Epithelial cell of proximal tubule (primary cell): ENCODE data around the gene OLAH. TPM values are rescaled to one million over a fixed set of nuclear protein-coding genes. Genes with fewer than 3 reads are reported as not detected.

ENCODE experiments used
- DNase-seq: peaks from one replicate; pipeline ENCODE4 v3.0.0-alpha.2; 2011; ENCODE audit warnings: low read depth
- H3K4me3 ChIP-seq: 2 replicates; pipeline ENCODE4 v1.5.1; 2011; ENCODE audit warnings: low read depth, mild to moderate bottlenecking, low read length
- CTCF ChIP-seq: conservative IDR thresholded peaks from 2 replicates; pipeline ENCODE4 v1.5.1; 2012; ENCODE audit warnings: low read depth, mild to moderate bottlenecking, low read length
- total RNA-seq: library from RNA; depleted of rRNA; stranded (reverse); fragments of >200 nt; gene quantifications from 2 replicates; pipeline ENCODE4 v1.2.3, GENCODE V29; 2015

OLAH gene
- total RNA-seq, 1 donor from 2014 or later, result 4.3 TPM

GRCh38 chr10:15035385-15036301 lies 8.1 kb upstream of the OLAH start:
- no peak for TF ChIP-seq CTCF
- DNase-seq, result no peak
- H3K4me3 ChIP-seq, result no peak overlapping the region

DNA sequence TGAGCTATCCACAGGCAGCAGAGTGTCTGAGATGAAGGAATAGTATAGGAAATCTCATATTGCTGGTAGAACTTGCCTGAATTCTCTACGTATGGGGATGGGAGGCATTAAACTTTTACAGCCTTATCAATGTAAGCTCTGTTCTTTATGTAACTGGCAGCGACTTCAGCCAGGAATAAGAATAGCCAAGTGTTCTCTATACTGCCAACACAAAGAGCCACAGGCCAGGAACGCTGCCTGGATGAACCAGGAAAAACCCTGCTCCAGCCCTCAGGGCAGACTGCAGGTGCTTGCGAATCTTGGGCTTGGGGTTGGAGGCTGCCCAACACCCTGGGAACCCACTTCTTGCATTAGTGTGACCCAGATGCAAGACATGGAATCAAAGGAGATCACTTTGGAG lies 6.1 kb upstream of the OLAH start:
- H3K4me3 ChIP-seq, result no peak overlapping the region
- TF ChIP-seq CTCF, result no peak
- no peak for DNase-seq

- no peak overlapping the region for H3K4me3 ChIP-seq
- no peak for DNase-seq
- TF ChIP-seq CTCF, result no peak
Observed at GRCh38 chr10:15038416-15038815, 5.3 kb upstream of the OLAH start.

GRCh38 chr10:15045380-15045779 lies 1.6 kb downstream of the OLAH start:
- no peak for DNase-seq
- H3K4me3 ChIP-seq, result no peak overlapping the region
- TF ChIP-seq CTCF, result no peak

- TF ChIP-seq CTCF, result no peak
- no peak for DNase-seq
- H3K4me3 ChIP-seq, result no peak overlapping the region
Observed at GRCh38 chr10:15046626-15047025, 2.9 kb downstream of the OLAH start.

DNA sequence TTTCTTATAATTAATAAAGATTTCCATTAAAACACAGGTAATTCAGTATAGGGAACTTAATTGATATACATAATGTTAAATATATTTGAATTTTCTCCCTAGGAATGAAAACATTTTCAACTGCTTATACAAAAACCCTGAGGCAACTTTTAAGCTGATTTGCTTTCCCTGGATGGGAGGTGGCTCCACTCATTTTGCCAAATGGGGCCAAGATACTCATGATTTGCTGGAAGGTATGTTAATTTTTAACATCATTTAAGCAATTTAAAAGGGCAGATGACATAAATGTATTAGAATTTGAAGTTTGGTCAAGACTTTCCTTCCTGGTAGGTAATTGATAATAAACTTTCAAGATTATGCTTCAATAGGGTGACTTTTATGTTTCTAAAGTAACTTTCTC lies 5.8 kb downstream of the OLAH start:
- DNase-seq, result no peak
- no peak overlapping the region for H3K4me3 ChIP-seq
- TF ChIP-seq CTCF, result no peak

GRCh38 chr10:15052121-15052520 lies 8.4 kb downstream of the OLAH start:
- DNase-seq, result no peak
- H3K4me3 ChIP-seq, result no peak overlapping the region
- no peak for TF ChIP-seq CTCF
